Ovary (tissue), 9 donors: ENCODE results near the gene ARGLU1. TPM values are rescaled to one million over a fixed set of nuclear protein-coding genes. Genes with fewer than 3 reads are reported as not detected.

ENCODE experiments used
- DNase-seq, 5 donors: peaks; one replicate each; pipeline ENCODE4 v3.0.0-alpha.2; 2019 to 2020
- H3K27ac ChIP-seq, 2 donors: fragments of 200-600 bp; one replicate each; pipeline versions ENCODE4 v1.5.1 to v1.8.0; 2019 to 2022
- H3K27me3 ChIP-seq: fragments of 200-600 bp; one replicate; pipeline ENCODE4 v1.8.0; 2022
- H3K36me3 ChIP-seq: fragments of 200-600 bp; sonication (generic); one replicate; pipeline ENCODE4 v1.5.1; 2019
- H3K4me1 ChIP-seq: one replicate; pipeline ENCODE4 v1.8.1; 2013; ENCODE audit warnings: mild to moderate bottlenecking, moderate library complexity; ENCODE audit not compliant: insufficient read depth
- H3K4me3 ChIP-seq: fragments of 200-600 bp; sonication (generic); one replicate; pipeline ENCODE4 v1.5.1; 2017
- H3K9me3 ChIP-seq, 2 donors: fragments of 200-600 bp in 1 of 2; sonication (generic) in 1 of 2; one replicate each; pipeline versions ENCODE4 v1.5.1 to v1.8.1; 2013 to 2019; ENCODE audit warnings: mild to moderate bottlenecking in 1 of 2, moderate library complexity in 1 of 2
- CTCF ChIP-seq, 3 donors: fragments of 450-650 bp in 2 of 3; fragments of 200-600 bp in 1 of 3; IDR thresholded peaks; one replicate each; pipeline versions ENCODE4 v1.5.1 to v1.8.0; 2016 to 2022; ENCODE audit warnings: antibody characterized with exemption in 3 of 3, mild to moderate bottlenecking in 1 of 3
- EP300 ChIP-seq: sonication (generic); formaldehyde crosslinking; IDR thresholded peaks from one replicate; pipeline ENCODE4 v1.6.1; 2017; ENCODE audit warnings: antibody characterized with exemption
- POLR2A ChIP-seq: fragments of 450-650 bp; IDR thresholded peaks from one replicate; pipeline ENCODE4 v1.6.1; 2017; ENCODE audit warnings: antibody characterized with exemption, mild to moderate bottlenecking, moderate library complexity
- WGBS, 3 donors: extraction: QIAGEN DNeasy Blood & Tissue Kit in 1 of 3; methylation state at CpG; one replicate each; pipeline versions ENCODE4 v1.1.5 to v1.1.7; 2013 to 2017; 5-methylcytosine and 5-hydroxymethylcytosine counted together
- intact Hi-C, 4 donors: fragments of 100-400 bp; cut with DNase I; formaldehyde crosslinking; loops; one replicate each; pipeline versions ENCODE4 v1.11.0 to v1.15.1; 2022 to 2023
- polyA plus RNA-seq, 2 donors: library from polyadenylated mRNA; stranded (reverse); fragments of 200-250 nt in 1 of 2; fragments of 350-450 nt in 1 of 2; fragmentation: Illumina TruSeq in 1 of 2; extraction: RNeasy Lipid Tissue Mini Kit (QIAGEN cat#74804) in 1 of 2; gene quantifications; one replicate each; pipeline ENCODE4 v1.2.3, GENCODE V29; 2013 to 2014
- total RNA-seq, 7 donors: library from RNA; depleted of rRNA in 2 of 7; stranded (reverse); fragments of >200 nt in 2 of 7; fragmentation: NEBNext Ultra II Directional in 3 of 7; extraction: Animal tissue kit (Norgen Biotek cat#: 25700) in 3 of 7; gene quantifications; one replicate each; pipeline versions ENCODE4 v1.1.0 to v1.2.4, GENCODE V29; 2016 to 2023
- donor health status: DM: no; HTN: no; CAD: no; lungs with moderate emphysema.
- donor health status: DM: no; HTN: no; CAD: no.
- donor health status: Bipolar disorder and iron deficiency.
- donor health status: DM: yes; HTN: yes; CAD: no.
- donor health status: DM: no; HTN: no; CAD: no.
- donor health status: DM: yes; HTN: yes; CAD: no.

The ARGLU1 gene
- total and polyA plus RNA-seq, 9 donors: 72.5 to 136 (median 76.8) TPM

GRCh38 chr13:106527445-106527801, 40.5 kb downstream of the ARGLU1 start:
- intact Hi-C loops: no loop called here
- no peaks in the 10 kb centered on the region for H3K36me3 ChIP-seq
- WGBS, 3 donors: 47 to 69% (median 52%) methylated on average over 1 of the region's 1 CpG
- H3K27me3 ChIP-seq: no peaks in the 10 kb centered on the region
- no peaks in the 10 kb centered on the region for H3K4me1 ChIP-seq
- no peak for DNase-seq
- no peaks in the 10 kb centered on the region for H3K9me3 ChIP-seq
- no peak overlapping the region for H3K27ac ChIP-seq
- no peak overlapping the region for H3K4me3 ChIP-seq
- TF ChIP-seq EP300 (no peak), POLR2A (no peak), CTCF (IDR thresholded peaks at IDR 0.05) (no peak)

GRCh38 chr13:106526738-106527444, 41.0 kb downstream of the ARGLU1 start:
- no peak for TF ChIP-seq EP300
- Histone ChIP-seq H3K9me3 (no peaks in the 10 kb centered on the region), H3K4me1 (no peaks in the 10 kb centered on the region), H3K4me3 (no peak overlapping the region), H3K27me3 (no peaks in the 10 kb centered on the region), H3K36me3 (no peaks in the 10 kb centered on the region), H3K27ac (no peak overlapping the region)
- WGBS, 3 donors: 86 to 90% (median 89%) methylated on average over 8 of the region's 8 CpGs
- DNase-seq: no peak
- intact Hi-C loops: no loop called here

GRCh38 chr13:106525865-106526264, 42.1 kb downstream of the ARGLU1 start:
- H3K4me3 ChIP-seq: no peak overlapping the region
- H3K36me3 ChIP-seq: no peaks in the 10 kb centered on the region
- H3K27ac ChIP-seq: no peak overlapping the region
- intact Hi-C loops: no loop called here
- no peaks in the 10 kb centered on the region for H3K4me1 ChIP-seq
- DNase-seq: no peak
- no peaks in the 10 kb centered on the region for H3K9me3 ChIP-seq
- TF ChIP-seq POLR2A (no peak), CTCF (IDR thresholded peaks at IDR 0.05) (no peak), EP300 (no peak)
- no peaks in the 10 kb centered on the region for H3K27me3 ChIP-seq
- 90 to 94% (median 94%) methylated on average over 3 of the region's 3 CpGs for WGBS, 3 donors

- H3K27ac ChIP-seq: no peak overlapping the region
- no peaks in the 10 kb centered on the region for H3K27me3 ChIP-seq
- no peak for DNase-seq
- intact Hi-C loops: no loop called here
- no peaks in the 10 kb centered on the region for H3K9me3 ChIP-seq
- TF ChIP-seq POLR2A (no peak), EP300 (no peak), CTCF (IDR thresholded peaks at IDR 0.05) (no peak)
- 80 to 90% (median 89%) methylated on average over 2 of the region's 2 CpGs for WGBS, 3 donors
- no peaks in the 10 kb centered on the region for H3K36me3 ChIP-seq
- no peaks in the 10 kb centered on the region for H3K4me1 ChIP-seq
- H3K4me3 ChIP-seq: no peak overlapping the region
Observed at GRCh38 chr13:106524108-106524507, 43.8 kb downstream of the ARGLU1 start.

- Histone ChIP-seq H3K27me3 (no peaks in the 10 kb centered on the region), H3K27ac (no peak overlapping the region), H3K9me3 (no peaks in the 10 kb centered on the region), H3K36me3 (no peaks in the 10 kb centered on the region), H3K4me1 (no peaks in the 10 kb centered on the region), H3K4me3 (no peak overlapping the region)
- TF ChIP-seq POLR2A (no peak), EP300 (no peak), CTCF (IDR thresholded peaks at IDR 0.05) (no peak)
- 59 to 66% (median 63%) methylated on average over 3 of the region's 3 CpGs for WGBS, 3 donors
- DNase-seq: no peak
- intact Hi-C loops: no loop called here
Observed at GRCh38 chr13:106523576-106523975, 44.4 kb downstream of the ARGLU1 start.
